ENCODE measurements around the gene OR2AE1.

DNA sequence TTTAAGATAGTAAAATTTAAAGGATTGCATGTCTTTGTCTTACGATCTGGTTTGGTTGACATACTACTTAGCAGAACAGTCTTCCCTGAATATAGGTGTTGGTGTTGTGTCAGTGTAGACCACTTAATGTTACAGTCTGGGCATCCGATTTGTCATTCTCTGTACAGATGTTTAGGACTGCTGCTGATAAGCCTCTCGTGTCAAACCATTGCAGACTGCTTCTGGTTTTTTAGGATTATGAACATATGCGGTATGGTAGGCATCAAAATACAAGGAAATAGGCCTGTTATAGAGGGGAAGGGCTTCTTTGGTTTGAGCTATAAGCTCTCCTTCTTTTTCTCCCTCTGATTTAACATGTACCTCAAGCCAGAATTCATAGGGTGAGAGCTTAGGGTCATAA is 41.6 kb downstream of the OR2AE1 start:
- TF ChIP-seq POLR2A (IDR thresholded peaks at IDR 0.05) (no peak), POLR2AphosphoS5 (IDR thresholded peaks at IDR 0.05) (no peak)
- TF ChIP-seq, protein P1, sequence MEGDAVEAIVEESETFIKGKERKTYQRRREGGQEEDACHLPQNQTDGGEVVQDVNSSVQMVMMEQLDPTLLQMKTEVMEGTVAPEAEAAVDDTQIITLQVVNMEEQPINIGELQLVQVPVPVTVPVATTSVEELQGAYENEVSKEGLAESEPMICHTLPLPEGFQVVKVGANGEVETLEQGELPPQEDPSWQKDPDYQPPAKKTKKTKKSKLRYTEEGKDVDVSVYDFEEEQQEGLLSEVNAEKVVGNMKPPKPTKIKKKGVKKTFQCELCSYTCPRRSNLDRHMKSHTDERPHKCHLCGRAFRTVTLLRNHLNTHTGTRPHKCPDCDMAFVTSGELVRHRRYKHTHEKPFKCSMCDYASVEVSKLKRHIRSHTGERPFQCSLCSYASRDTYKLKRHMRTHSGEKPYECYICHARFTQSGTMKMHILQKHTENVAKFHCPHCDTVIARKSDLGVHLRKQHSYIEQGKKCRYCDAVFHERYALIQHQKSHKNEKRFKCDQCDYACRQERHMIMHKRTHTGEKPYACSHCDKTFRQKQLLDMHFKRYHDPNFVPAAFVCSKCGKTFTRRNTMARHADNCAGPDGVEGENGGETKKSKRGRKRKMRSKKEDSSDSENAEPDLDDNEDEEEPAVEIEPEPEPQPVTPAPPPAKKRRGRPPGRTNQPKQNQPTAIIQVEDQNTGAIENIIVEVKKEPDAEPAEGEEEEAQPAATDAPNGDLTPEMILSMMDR (IDR thresholded peaks at IDR 0.05) = no peak

All from upper lobe of left lung (tissue), 4 donors.